T-helper 17 cell (primary cell): ENCODE measurements around the gene IRF5. TPM values are rescaled to one million over a fixed set of nuclear protein-coding genes. Genes with fewer than 3 reads are reported as not detected.
A peak's percentile ranks its signal among the peaks of the same experiment; 100 is the strongest.

Experiments used
- ATAC-seq: fragments of 150-1000 bp; cut with Tn5 transposase; 2 replicates; pipeline ENCODE4 v1.10.0; 2021; ENCODE audit warnings: mild to moderate bottlenecking, moderate library complexity
- DNase-seq, 3 donors: peaks; one replicate each; pipeline versions ENCODE4 v3.0.0 to v3.0.0-alpha.2; 2020 to 2021
- H3K9me3 ChIP-seq: one replicate; pipeline ENCODE4 v1.7.0; 2013; ENCODE audit warnings: low read length, mild to moderate bottlenecking; ENCODE audit not compliant: control insufficient read depth, poor library complexity, severe bottlenecking
- H3K27ac Mint-ChIP-seq: one replicate; pipeline ENCODE4 v1.8.0; 2022; ENCODE audit warnings: mild to moderate bottlenecking, moderate library complexity, mixed read lengths
- H3K27me3 Mint-ChIP-seq: one replicate; pipeline ENCODE4 v1.8.0; 2022; ENCODE audit warnings: mixed read lengths
- H3K36me3 Mint-ChIP-seq: one replicate; pipeline ENCODE4 v1.8.0; 2022; ENCODE audit warnings: low read depth, mixed read lengths
- H3K4me1 Mint-ChIP-seq: one replicate; pipeline ENCODE4 v1.8.0; 2022; ENCODE audit warnings: mild to moderate bottlenecking, mixed read lengths
- H3K4me3 Mint-ChIP-seq: one replicate; pipeline ENCODE4 v1.8.0; 2022; ENCODE audit warnings: mild to moderate bottlenecking, moderate library complexity, mixed read lengths
- total RNA-seq, 4 donors: library from RNA in 2 of 4; stranded (reverse) in 2 of 4; gene quantifications; one replicate each; pipeline ENCODE4 v1.2.3 and lab custom pipeline; 2022 to 2026

IRF5 gene
- total RNA-seq, 2 donors from 2014 or later: 12.5 to 13.6 TPM

GRCh38 chr7:128899392-128899791 lies 38.3 kb upstream of the IRF5 start:
- no peaks in the 10 kb centered on the region for H3K36me3 Mint-ChIP-seq
- no peak for ATAC-seq

GRCh38 chr7:128900237-128900636 lies 37.5 kb upstream of the IRF5 start:
- H3K27me3 Mint-ChIP-seq: peaks cover 19% of the 10 kb centered on the region
- H3K27ac Mint-ChIP-seq: no peak overlapping the region
- no peak for DNase-seq
- H3K4me3 Mint-ChIP-seq: no peak overlapping the region
- no peaks in the 10 kb centered on the region for H3K9me3 ChIP-seq
- no peaks in the 10 kb centered on the region for H3K36me3 Mint-ChIP-seq
- ATAC-seq: no peak
- peaks cover 3% of the 10 kb centered on the region for H3K4me1 Mint-ChIP-seq

More at GRCh38 chr7:128899392-128899791, 38.3 kb upstream of the IRF5 start:
- H3K9me3 ChIP-seq: no peaks in the 10 kb centered on the region
- Mint-ChIP-seq H3K27me3 (peaks cover 19% of the 10 kb centered on the region), H3K27ac (no peak overlapping the region), H3K4me1 (peaks cover 3% of the 10 kb centered on the region), H3K4me3 (no peak overlapping the region)
- no peak for DNase-seq

GRCh38 chr7:128902761-128903585 lies 34.8 kb upstream of the IRF5 start:
- Mint-ChIP-seq H3K4me1 (peaks cover 3% of the 10 kb centered on the region), H3K36me3 (peaks cover under 1% of the 10 kb centered on the region)

GRCh38 chr7:128903621-128904361 lies 33.9 kb upstream of the IRF5 start:
- DNase-seq (peak in 1 of 3 donors; percentile 2), ATAC-seq (peak; percentile 5)
- peaks cover 45% of the 10 kb centered on the region for H3K27me3 Mint-ChIP-seq
- peaks cover 3% of the 10 kb centered on the region for H3K4me1 Mint-ChIP-seq
- no peak overlapping the region for H3K4me3 Mint-ChIP-seq
- H3K27ac Mint-ChIP-seq: no peak overlapping the region
- peaks cover 2% of the 10 kb centered on the region for H3K36me3 Mint-ChIP-seq
- no peaks in the 10 kb centered on the region for H3K9me3 ChIP-seq

More at GRCh38 chr7:128902761-128903585, 34.8 kb upstream of the IRF5 start:
- peak in 1 of 3 donors; percentile 4 for DNase-seq
- H3K27me3 Mint-ChIP-seq: peaks cover 37% of the 10 kb centered on the region
- no peak overlapping the region for H3K27ac Mint-ChIP-seq
- ATAC-seq: no peak
- no peaks in the 10 kb centered on the region for H3K9me3 ChIP-seq
- H3K4me3 Mint-ChIP-seq: no peak overlapping the region

- ATAC-seq: peak; percentile 90
- peaks cover 2% of the 10 kb centered on the region for H3K36me3 Mint-ChIP-seq
- no peak for DNase-seq
- peaks cover 6% of the 10 kb centered on the region for H3K4me1 Mint-ChIP-seq
- no peak overlapping the region for H3K4me3 Mint-ChIP-seq
- peaks cover 53% of the 10 kb centered on the region for H3K27me3 Mint-ChIP-seq
- H3K9me3 ChIP-seq: no peaks in the 10 kb centered on the region
- no peak overlapping the region for H3K27ac Mint-ChIP-seq
Observed at GRCh38 chr7:128904381-128905197, 33.1 kb upstream of the IRF5 start.

GRCh38 chr7:128906001-128906765 lies 31.5 kb upstream of the IRF5 start:
- Mint-ChIP-seq H3K27me3 (peaks cover 65% of the 10 kb centered on the region), H3K36me3 (peaks cover 2% of the 10 kb centered on the region), H3K27ac (no peak overlapping the region), H3K4me1 (peaks cover 7% of the 10 kb centered on the region), H3K4me3 (no peak overlapping the region)
- no peak for DNase-seq
- ATAC-seq: no peak
- H3K9me3 ChIP-seq: no peaks in the 10 kb centered on the region

GRCh38 chr7:128906766-128907559 lies 30.8 kb upstream of the IRF5 start:
- no peak overlapping the region for H3K4me3 Mint-ChIP-seq
- H3K27me3 Mint-ChIP-seq: peaks cover 67% of the 10 kb centered on the region
- no peaks in the 10 kb centered on the region for H3K9me3 ChIP-seq
- DNase-seq (no peak), ATAC-seq (no peak)
- H3K36me3 Mint-ChIP-seq: peaks cover 2% of the 10 kb centered on the region
- peaks cover 7% of the 10 kb centered on the region for H3K4me1 Mint-ChIP-seq
- no peak overlapping the region for H3K27ac Mint-ChIP-seq

- Mint-ChIP-seq H3K4me3 (no peak overlapping the region), H3K27ac (peak overlapping the region; percentile 3), H3K27me3 (peaks cover 62% of the 10 kb centered on the region), H3K4me1 (peaks cover 4% of the 10 kb centered on the region), H3K36me3 (peaks cover 2% of the 10 kb centered on the region)
- no peaks in the 10 kb centered on the region for H3K9me3 ChIP-seq
- DNase-seq (no peak), ATAC-seq (no peak)
Observed at GRCh38 chr7:128908750-128909624, 28.7 kb upstream of the IRF5 start.

GRCh38 chr7:128909625-128910568 lies 27.8 kb upstream of the IRF5 start:
- Mint-ChIP-seq H3K4me1 (peaks cover 8% of the 10 kb centered on the region), H3K36me3 (peaks cover 2% of the 10 kb centered on the region), H3K4me3 (no peak overlapping the region), H3K27ac (peak overlapping the region; percentile 3), H3K27me3 (peaks cover 69% of the 10 kb centered on the region)
- no peaks in the 10 kb centered on the region for H3K9me3 ChIP-seq
- ATAC-seq: no peak
- peak in 1 of 3 donors; percentile 5 for DNase-seq

- peaks cover 11% of the 10 kb centered on the region for H3K4me1 Mint-ChIP-seq
Observed at GRCh38 chr7:128910569-128910945, 27.2 kb upstream of the IRF5 start, which contains the start of gene KCP. Gene KCP, minus strand, starts transcription at chr7:128910709. Its CDS starts 33 bp downstream, at chr7:128910676.

More at GRCh38 chr7:128910569-128910945, 27.2 kb upstream of the IRF5 start, which contains the start of gene KCP:
- no peaks in the 10 kb centered on the region for H3K9me3 ChIP-seq
- peaks cover 5% of the 10 kb centered on the region for H3K36me3 Mint-ChIP-seq
- peaks cover 74% of the 10 kb centered on the region for H3K27me3 Mint-ChIP-seq
- ATAC-seq (no peak), DNase-seq (no peak)
- H3K4me3 Mint-ChIP-seq: no peak within 1 kb of the TSS
- peak within 1 kb of the TSS; percentile 3 for H3K27ac Mint-ChIP-seq
